ENCODE results near the gene CDK19.

DNA sequence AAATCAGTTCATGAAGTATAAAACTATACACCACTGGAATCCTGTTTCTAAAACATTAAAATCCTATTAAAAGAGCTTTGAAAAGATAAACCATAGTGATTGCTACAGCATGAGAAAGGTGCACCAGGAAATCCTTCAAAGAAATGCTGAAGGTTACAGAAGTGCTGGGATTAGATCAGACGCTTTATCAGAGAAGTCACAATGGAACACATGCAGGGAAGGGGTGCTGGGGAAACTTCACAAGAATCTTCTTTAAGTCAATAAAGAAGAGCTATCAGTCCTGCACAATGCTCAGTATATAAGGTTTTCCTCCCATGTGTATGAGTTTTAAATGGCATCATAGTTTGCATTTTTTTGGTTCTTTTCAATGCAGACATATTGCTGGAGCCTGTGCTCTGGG, 201.2 kb downstream of the CDK19 start:
- TF ChIP-seq CSDE1 (IDR thresholded peaks at IDR 0.05) (no peak), ELF2 (CRISPR knock-in tag; IDR thresholded peaks at IDR 0.05) (no peak), BRCA1 (IDR thresholded peaks at IDR 0.05) (no peak), BRCA1 (CRISPR knock-in tag; IDR thresholded peaks at IDR 0.05) (no peak), MXI1 (IDR thresholded peaks at IDR 0.05; ENCODE audit: low read depth, low read length) (no peak), RHOXF2B (CRISPR knock-in tag; conservative IDR thresholded peaks at IDR 0.05) (no peak), NFRKB (IDR thresholded peaks at IDR 0.05; ENCODE audit: low read depth) (no peak), POLR2A (conservative IDR thresholded peaks at IDR 0.05) (no peak), CBX3 (IDR thresholded peaks at IDR 0.05; ENCODE audit: borderline replicate concordance in 1 of 2, low read length in 2 of 2) (no peak), POLR2G (IDR thresholded peaks at IDR 0.05; ENCODE audit: low read depth, low read length) (no peak), SRF (CRISPR knock-in tag; IDR thresholded peaks at IDR 0.05) (no peak)
- TF ChIP-seq, protein P1, sequence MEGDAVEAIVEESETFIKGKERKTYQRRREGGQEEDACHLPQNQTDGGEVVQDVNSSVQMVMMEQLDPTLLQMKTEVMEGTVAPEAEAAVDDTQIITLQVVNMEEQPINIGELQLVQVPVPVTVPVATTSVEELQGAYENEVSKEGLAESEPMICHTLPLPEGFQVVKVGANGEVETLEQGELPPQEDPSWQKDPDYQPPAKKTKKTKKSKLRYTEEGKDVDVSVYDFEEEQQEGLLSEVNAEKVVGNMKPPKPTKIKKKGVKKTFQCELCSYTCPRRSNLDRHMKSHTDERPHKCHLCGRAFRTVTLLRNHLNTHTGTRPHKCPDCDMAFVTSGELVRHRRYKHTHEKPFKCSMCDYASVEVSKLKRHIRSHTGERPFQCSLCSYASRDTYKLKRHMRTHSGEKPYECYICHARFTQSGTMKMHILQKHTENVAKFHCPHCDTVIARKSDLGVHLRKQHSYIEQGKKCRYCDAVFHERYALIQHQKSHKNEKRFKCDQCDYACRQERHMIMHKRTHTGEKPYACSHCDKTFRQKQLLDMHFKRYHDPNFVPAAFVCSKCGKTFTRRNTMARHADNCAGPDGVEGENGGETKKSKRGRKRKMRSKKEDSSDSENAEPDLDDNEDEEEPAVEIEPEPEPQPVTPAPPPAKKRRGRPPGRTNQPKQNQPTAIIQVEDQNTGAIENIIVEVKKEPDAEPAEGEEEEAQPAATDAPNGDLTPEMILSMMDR (IDR thresholded peaks at IDR 0.05 in 2 of 3, conservative IDR thresholded peaks at IDR 0.05 in 1 of 3; ENCODE audit: insufficient read depth in 2 of 3, low read depth in 1 of 3, low read length in 3 of 3) = no peak

Measured in K562 (cell line).